Measurements from ENCODE around the gene SART3. TPM values are rescaled to one million over a fixed set of nuclear protein-coding genes. Genes with fewer than 3 reads are reported as not detected.
A peak's percentile ranks its signal among the peaks of the same experiment; 100 is the strongest.

Gene SART3
- total and polyA plus RNA-seq, 2 of the 8 experiments (the other 6 are each of a cell fraction or from before 2014, with no cell fraction given), result 16.0 to 103 TPM

DNA sequence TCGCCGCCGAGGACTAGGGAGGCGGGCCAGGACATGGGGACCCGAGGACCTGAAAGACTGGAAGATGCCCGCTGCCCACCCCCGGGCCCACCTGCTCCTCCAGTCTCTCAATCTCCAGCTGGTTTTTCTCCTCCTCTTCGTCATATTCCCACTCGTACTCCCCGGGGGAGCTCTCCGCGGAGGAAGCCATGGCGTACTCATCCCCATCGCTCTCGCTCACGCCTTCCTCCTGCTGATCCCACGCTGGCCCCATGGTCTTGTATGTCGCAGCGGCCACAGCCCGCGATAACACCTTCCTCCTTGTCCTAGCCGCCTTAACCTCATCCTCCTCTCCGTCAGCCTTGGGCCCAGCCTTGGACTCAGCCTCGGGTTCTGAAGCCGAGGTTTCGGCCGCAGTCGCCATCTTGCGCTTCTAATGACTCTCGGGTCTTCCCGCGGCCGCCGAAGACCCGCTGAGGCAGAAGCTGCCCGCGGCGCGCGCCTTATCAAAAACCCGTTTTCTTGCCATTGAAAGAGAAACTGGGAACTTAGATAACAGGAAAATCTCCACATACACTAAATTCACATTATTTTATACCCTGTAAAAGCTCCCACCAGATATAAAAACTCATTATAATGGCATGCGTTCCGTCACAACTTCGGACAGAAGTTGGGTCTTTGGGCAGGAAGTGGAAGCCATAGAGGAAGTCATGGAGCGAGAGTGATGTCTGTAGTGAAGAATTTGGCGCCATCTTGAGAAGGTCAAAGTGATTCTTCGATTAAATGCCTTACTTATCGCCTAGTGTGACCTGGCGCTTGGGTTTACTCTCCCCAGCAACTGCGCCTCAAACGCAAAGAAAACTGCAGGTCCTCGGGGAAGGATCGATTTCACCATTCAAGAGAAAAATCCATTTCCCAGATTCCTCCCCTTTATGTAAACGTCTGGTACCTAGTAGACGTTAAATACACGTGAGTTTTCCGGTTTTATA, at the start of gene SART3 (continued):
- peak; percentile 71 to 84 for TF ChIP-seq POLR2A (IDR thresholded peaks at IDR 0.05; ENCODE audit: control extremely low read depth in 1 of 2, low read depth in 2 of 2, low read length in 2 of 2)
- TF ChIP-seq SIN3A (conservative IDR thresholded peaks at IDR 0.05 in 1 of 2, IDR thresholded peaks at IDR 0.05 in 1 of 2; ENCODE audit: low read depth in 1 of 2, low read length in 2 of 2), result peak in 1 of 2 experiments; percentile 68; a peak in 1 of 4 replicates
- peak; percentile 91 for TF ChIP-seq PHF8 (conservative IDR thresholded peaks at IDR 0.05; ENCODE audit: low read depth, low read length)
- TF ChIP-seq TAF1 (IDR thresholded peaks at IDR 0.05; ENCODE audit: low read depth, low read length), result peak; percentile 96
- TF ChIP-seq CHD1 (IDR thresholded peaks at IDR 0.05; ENCODE audit: low read depth, low read length), result peak; percentile 30
- TF ChIP-seq HDAC2 (IDR thresholded peaks at IDR 0.05; ENCODE audit: borderline replicate concordance in 1 of 2, low read depth in 2 of 2, low read length in 2 of 2), result peak in 1 of 2 experiments; percentile 69; a peak in 1 of 4 replicates
- peak; percentile 63; the same call in 1 of the 2 replicates for TF ChIP-seq TEAD4 (IDR thresholded peaks at IDR 0.05; ENCODE audit: low read depth, low read length)
- TF ChIP-seq TBP (IDR thresholded peaks at IDR 0.05; ENCODE audit: low read depth, low read length), result peak; percentile 83
- peak; percentile 94 for TF ChIP-seq KDM5A (IDR thresholded peaks at IDR 0.05; ENCODE audit: low read length)
- TF ChIP-seq SP4 (IDR thresholded peaks at IDR 0.05; ENCODE audit: low read length), result peak; percentile 99
- peak; percentile 28 for TF ChIP-seq SAP30 (IDR thresholded peaks at IDR 0.05; ENCODE audit: insufficient read depth, insufficient replicate concordance, low read length)
- TF ChIP-seq MAX (IDR thresholded peaks at IDR 0.05), result 0 out of 2 replicates have a peak, but pooled peaks have one; percentile 8
- TF ChIP-seq FOSL1 (IDR thresholded peaks at IDR 0.05; ENCODE audit: insufficient read depth, low read depth, low read length), result no peak
- TF ChIP-seq CBX8 (IDR thresholded peaks at IDR 0.05; ENCODE audit: borderline replicate concordance, low read depth, low read length), result no peak
- TF ChIP-seq RBBP5 (IDR thresholded peaks at IDR 0.05; ENCODE audit: borderline replicate concordance, low read depth, low read length), result peak; percentile 91
- TF ChIP-seq BACH1 (IDR thresholded peaks at IDR 0.05; ENCODE audit: low read length), result no peak
- TF ChIP-seq SP1 (IDR thresholded peaks at IDR 0.05; ENCODE audit: low read depth, low read length), result no peak
- TF ChIP-seq, protein P1, sequence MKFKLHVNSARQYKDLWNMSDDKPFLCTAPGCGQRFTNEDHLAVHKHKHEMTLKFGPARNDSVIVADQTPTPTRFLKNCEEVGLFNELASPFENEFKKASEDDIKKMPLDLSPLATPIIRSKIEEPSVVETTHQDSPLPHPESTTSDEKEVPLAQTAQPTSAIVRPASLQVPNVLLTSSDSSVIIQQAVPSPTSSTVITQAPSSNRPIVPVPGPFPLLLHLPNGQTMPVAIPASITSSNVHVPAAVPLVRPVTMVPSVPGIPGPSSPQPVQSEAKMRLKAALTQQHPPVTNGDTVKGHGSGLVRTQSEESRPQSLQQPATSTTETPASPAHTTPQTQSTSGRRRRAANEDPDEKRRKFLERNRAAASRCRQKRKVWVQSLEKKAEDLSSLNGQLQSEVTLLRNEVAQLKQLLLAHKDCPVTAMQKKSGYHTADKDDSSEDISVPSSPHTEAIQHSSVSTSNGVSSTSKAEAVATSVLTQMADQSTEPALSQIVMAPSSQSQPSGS (IDR thresholded peaks at IDR 0.05; ENCODE audit: low read length), result peak; percentile 83
- TF ChIP-seq SIX5 (IDR thresholded peaks at IDR 0.05; ENCODE audit: low read depth, low read length), result peak; percentile 44; the same call in 1 of the 2 replicates
- TF ChIP-seq POLR2AphosphoS5 (IDR thresholded peaks at IDR 0.05; ENCODE audit: low read depth, low read length), result peak; percentile 69
- TF ChIP-seq EGR1 (IDR thresholded peaks at IDR 0.05; ENCODE audit: borderline replicate concordance, low read depth, low read length), result no peak

All from H1 (cell line).